ENCODE measurements around the gene MATCAP1.

MATCAP1 gene

DNA sequence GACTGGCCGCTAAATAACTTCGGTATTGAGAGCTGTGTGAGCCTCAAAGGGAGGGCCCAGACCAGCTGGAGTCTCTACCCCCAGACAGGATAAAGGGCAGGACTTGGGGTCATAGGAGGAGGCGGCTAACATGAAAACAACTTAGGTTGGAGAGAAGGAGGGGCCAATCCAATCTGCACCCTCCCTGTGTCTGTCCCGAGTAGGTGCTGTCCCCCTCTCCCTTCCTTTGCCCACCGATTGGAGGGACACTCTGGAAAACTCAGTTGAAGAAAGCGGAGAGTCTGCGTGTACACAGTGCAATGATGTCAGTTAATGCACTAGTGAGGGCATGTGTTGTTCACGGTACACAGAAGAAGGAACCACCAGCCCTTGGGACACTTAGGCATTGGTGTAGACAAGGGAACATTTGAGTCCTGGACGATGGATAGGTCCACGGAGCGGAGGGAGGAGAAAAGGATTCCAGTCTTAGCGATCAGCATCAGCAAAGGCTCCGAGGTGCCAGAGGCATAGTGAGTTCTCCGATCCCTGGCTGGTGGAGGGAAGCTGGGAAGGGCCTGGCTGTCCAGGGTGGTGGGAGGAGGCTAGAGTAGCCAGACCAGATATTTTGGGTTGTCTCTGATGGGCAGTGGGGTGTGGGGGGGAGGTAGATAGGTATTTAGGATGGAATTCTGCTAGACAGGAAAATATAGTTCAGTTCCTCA lies 12.7 kb downstream of the MATCAP1 start:
- no peak for DNase-seq

DNA sequence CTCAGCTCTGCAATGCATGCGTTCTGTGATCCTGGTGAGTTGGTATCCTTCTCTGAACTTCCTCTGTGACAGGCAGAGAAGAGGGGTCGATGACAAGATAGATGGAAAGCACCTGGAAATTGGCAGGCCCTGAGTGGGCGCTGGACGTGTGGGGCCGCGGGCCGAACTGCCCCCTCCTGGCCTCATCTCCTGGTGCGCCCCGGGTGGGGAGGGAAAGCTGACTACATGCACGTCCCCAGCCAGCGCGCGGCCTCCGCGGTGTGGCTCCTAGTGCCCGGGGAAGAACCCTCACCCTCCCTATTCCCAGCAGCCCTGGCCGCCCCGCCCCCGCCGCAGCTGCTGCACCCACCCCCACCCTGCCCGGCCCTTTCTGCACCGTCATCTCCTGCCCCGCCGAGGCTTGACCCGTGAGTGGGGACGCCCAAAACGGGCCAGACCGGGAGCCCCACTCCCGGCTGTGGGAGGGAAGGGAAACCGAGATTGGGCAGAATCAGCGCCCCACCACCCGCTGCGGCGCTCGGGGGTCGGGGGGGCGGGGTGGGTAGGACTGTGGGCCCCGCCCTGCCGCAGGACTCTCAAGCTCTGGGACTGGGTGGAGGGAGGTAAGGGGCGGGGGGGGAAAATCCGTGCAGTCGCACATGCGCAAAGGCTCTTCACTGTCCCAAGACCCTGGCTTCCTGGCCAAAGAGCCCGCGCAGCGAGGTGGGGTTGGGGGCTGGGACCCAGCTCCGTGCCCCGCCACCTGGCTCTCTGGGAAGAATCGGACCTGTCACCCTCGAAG lies 13.4 kb downstream of the MATCAP1 start, which contains the start of gene NOL3:
TSS of gene NOL3 (plus strand) at position 371 of the 781 bp plus-strand sequence.
- peak; percentile 86 for DNase-seq

DNA sequence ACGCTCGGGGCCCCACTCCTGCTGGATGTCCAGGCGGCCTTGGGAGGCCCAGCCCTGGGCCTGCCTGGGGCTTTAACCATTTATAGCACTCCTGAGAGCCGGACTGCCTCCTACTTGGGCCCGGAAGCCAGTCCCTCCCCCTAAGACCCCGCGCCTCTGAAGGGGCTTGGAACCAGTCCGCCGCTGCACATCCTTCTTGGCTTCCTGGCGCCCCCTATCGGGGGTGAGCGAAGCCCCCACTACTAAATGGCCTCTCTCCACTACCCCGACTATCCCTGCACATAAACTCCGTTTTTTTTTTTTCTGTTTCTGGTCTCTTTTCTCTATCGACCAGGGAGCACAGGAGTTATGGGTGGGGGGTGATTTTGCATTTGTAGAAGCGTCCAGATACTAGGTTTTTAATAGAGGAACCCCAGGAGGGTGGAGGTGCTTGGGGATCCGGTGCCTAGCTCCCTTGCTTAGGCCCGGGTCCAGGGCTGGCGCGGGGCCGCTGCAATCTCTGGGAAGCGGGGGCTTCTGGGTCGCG lies 14.1 kb downstream of the MATCAP1 start:
- no peak for DNase-seq

DNA sequence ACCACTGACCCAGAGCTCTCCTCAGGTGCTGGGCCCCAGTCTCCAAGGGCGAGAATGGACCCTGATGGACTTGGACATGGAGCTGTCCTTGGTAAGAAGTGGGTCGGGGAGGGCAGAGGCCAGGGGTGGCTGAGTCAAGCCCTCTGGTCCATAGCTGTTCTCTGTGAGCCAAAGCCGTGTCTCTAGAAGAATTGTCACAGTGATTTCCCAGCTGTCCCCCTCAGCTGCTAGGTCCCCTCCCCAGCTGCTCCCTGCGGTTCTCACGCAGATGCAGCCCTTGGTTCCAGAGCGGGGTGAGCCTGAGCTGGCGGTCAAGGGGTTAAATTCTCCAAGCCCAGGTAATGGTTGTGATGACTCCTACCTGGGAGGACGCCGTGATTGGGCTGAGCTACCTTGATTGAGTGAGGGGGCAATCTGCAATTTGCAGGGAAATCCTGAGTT lies 14.7 kb downstream of the MATCAP1 start:
- no peak for DNase-seq

DNA sequence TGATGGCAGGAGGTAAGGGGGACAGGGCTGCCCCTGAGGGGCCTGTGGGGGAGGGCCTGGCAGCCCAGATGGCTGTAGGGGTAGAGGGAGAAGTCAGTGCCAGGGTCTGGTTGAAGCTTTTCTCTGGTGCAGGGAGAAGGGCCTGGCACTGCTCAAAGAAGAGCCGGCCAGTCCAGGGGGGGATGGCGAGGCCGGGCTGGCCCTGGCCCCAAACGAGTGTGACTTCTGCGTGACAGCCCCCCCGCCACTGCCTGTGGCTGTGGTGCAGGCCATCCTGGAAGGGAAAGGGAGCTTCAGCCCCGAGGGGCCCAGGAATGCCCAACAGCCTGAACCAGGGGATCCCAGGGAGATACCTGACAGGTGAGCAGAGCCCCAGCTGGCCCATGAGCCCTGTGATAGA lies 16.2 kb downstream of the MATCAP1 start:
- DNase-seq = no peak

DNA sequence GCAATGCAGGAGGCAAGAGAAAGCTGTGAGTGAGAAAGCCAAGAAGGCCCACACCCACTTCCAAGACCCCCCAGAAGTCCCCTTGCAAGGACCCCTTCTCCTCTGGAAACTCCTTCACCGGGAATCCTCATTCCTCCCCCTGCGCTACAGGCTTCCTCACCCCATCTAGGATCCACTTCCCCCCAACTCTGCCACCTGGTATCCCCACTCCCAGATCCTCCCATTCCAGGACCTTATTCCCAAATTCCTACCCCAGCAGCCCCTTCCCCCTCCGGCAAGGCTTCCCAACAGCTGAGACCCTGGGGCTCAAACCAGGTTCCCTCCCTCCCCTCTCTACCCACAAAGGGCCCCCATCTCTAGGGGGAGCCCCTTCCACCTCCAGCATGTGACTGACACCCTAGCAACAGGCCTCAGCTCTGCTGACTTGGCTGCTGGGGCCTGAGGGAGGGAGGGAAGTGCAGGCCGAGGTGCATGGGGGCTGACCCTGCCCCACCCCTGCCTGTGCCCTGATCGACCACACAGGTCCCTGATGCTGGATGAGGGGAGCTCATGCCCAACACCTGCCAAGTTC lies 17.1 kb downstream of the MATCAP1 start:
- no peak for DNase-seq

DNA sequence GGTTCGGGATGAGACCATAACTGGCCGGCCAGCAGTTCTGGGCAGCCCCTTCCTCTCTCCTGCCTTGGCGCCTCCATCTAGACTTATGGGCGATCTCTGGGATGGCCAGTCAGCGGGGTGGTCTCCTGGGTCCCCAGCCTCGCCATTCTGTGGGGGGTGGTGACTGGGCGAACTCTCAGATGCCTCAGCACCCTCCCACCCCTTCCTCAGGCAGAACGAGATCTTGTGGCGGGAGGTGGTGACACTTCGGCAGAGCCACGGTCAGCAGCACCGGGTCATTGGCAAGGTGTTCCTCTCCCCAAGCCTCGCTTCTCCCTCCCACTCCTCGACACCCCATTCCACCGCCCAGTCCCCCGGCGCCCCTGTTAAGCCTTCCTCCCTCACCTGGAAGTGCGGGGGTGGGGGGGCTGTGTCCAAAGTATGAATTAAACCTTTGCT lies 17.6 kb downstream of the MATCAP1 start:
- no peak for DNase-seq

DNA sequence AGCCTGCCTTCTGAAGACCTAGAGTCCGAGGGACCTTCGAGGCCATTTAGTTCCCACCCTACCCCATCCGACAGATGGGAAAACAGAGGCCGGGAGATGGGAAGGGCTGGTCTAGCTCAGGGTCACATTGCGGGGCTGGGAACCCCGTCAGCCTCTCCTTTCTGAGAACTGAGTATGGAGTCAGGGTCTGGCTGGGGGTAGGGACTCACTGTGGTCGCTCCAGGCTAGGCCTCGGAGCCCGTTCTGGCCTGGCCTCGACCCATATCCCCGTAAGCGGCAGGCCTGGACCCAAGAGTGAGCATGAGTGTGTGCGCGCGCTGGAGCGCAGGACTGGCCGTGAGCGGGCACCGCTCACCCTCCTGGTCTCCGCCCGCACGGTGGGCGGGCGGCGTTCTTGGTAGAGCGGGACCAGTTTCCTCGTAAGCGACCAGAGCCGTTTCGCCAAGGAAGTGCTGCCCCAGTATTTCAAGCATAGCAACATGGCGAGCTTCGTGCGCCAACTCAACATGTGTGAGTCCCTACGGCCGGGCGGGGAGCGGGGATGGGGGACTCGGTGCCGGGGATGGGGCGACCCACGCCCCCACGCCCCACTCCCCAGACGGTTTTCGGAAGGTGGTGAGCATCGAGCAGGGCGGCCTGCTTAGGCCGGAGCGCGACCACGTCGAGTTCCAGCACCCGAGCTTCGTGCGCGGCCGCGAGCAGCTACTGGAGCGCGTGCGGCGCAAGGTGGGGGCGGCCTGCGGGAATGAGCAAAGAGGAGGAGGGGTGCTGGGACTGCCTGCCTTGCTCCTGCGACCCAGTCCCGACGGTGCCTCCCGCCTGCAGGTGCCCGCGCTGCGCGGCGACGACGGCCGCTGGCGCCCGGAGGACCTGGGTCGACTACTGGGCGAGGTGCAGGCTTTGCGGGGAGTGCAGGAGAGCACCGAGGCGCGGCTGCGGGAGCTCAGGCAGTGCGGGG lies 18.4 kb downstream of the MATCAP1 start:
- no peak for DNase-seq

DNA sequence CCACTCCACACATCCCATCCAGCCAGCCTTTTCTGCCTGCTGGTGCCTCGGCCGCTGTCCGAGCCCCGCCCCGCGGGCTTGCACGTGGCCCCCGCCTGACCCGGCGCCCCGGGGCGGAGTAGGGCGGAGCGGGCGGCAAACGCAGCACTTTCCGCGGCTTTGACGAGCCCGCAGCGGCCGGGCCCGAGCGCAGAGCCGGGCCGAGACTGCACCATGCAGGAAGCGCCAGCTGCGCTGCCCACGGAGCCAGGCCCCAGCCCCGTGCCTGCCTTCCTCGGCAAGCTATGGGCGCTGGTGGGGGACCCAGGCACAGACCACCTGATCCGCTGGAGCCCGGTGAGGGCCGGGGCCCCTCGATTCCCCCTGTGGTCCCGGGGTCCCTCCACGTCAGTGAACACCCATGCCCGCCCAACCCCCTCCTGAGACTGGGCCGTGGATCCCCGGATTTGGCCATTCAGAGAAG lies 19.1 kb downstream of the MATCAP1 start, which contains the start of gene HSF4:
TSS of gene HSF4 (plus strand) at position 147 of the 463 bp plus-strand sequence. CDS start at position 214, 67 bp downstream.
- no peak for DNase-seq

DNA sequence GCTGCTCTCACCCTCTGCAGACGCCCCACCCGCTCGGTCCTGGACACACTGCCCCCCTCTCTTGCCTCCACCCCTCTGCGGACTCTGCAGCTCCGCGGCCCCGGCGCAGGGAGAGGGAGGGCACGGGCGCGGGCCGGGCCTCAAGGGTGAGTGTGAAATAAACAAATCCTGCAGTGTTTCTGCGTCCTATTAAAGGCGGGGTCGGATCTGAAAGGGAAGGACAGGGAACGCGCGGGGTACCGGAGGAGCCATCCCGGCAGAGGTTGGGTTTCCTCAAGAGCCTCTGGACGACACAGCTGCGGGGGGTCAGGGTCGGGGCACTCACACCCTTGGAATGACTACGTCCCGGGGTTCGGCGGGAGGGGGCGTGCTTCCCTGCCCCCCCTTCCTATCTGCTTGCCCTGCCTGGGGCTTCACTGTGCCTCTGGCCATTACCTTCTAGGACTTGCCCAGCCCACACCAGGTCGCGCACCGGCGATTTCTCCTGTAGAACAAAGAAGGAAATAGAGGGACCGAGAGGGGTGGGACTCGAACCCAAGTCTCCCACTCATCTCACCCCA lies 19.7 kb downstream of the MATCAP1 start:
- DNase-seq = no peak

DNA sequence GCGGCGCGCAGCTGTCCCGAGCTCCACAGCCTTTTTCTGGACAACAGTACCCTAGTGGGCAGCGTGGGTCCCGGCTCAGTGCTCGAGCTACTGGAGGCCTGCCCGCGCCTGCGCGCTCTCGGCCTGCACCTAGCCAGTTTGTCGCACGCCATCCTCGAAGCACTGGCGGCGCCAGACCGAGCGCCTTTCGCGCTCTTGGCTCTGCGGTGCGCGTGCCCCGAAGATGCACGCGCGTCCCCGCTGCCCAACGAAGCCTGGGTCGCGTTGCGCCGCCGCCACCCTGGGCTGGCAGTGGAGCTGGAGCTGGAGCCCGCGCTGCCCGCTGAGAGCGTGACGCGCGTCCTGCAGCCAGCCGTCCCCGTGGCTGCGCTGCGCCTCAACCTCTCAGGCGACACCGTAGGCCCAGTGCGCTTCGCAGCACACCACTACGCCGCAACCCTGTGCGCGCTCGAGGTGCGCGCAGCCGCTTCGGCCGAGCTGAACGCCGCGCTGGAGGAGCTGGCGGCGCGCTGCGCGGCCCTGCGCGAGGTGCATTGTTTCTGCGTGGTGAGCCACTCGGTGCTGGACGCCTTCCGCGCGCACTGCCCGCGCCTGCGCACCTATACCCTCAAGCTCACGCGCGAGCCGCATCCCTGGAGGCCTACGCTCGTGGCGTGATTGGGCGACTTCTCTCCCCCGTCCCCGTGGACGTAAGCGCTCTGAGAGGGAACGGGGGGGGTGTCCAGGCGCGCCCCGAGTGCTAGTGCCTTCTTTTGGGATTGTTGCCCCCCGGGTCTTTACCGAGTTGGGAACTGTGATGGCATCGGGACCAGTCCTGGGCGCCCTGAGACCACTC lies 20.4 kb downstream of the MATCAP1 start:
- no peak for DNase-seq

DNA sequence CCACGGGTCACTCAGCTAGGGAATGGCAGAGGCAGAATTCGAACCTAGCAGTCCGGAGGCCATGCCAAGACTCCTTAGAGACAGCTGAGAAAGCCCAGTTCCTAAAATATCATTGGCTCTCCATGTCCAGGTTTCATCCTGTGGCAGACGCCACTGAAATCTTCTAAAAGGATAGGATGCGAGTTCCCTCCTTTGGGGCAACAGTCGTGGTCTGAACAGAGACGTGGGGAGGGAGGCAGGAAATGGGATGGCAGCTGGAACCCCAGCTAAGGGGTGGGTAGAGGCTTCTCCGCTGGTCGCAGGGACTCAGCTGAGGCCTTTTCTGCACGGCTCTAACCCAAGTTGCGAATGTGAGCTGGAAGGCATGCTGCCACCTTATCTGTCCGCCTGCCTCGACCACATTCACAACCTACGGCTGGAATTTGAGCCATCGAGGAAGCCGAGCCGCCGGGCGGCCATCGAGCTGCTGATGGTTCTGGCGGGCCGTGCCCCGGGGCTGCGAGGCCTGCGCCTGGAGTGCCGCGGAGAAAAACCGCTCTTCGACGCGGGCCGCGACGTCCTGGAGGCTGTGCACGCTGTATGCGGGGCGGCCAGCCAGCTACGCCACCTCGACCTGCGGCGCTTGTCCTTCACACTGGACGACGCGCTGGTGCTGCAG lies 21.1 kb downstream of the MATCAP1 start:
- DNase-seq = no peak

DNA sequence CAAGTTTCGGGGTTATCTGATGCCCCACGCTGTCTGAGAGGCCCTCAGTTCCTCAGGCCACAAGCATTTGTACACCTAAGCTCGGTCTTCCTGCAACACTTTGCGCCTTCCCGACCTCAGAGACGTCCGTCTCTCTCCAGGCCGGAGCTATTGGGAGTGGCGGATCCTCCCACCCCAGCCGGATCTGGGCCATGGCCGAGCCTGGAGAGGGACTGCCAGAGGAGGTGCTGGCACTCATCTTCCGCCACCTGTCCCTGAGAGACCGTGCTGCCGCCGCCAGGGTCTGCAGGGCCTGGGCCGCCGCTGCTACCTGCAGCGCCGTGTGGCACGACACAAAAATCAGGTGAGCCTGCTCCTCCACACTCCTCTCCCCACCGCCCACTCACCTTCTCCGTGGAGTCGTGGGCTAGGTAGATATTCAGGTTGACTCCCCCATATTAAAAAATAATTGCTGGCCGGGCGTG lies 22.1 kb downstream of the MATCAP1 start:
- no peak for DNase-seq

DNA sequence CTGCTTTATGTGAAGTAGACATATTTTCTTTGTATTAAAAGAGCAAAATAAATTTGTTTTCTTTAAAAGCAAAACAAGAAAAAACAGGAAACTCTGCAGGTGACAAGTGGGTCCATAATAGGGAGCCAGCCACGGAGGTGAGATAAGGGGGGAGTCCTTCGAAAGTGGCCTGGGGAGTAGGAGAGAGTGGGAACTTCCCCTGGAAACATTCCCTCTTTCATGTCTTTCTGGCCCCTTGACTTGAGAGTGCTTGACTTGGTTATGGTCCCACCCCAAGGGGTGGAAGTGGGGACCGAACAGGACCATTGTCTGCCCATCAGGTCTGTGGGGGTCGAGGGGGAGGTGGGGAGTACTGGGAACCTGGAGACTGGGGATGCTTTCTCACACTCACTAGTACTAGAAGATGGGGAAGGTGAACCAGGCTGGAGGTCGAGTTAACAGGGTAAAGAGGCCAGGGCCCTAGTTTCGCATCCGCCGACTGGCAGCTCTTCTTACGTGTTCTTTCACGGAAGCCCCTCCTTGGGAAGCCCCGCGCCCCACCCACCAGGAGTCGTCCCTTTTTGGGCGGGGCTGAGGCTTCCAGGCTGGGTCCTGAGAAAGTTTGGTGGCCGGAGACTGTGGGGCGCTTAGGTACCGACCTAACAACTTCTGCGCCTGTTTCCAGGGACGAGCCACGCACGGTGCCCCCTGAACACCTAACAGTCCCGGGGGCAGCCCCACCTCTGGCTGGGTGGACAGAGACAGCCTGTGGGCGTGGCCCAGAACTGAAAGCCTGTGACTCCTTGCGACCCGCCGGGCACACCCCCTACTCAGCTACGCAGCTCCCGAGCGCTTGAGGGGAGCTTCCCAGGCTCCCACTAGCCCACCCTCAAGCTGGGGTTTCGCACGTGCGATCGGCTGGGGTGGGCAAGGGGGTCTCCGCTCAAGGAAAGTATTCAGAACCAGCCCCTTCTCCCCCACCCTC lies 24.8 kb downstream of the MATCAP1 start:
- DNase-seq = peak; percentile 49

DNA sequence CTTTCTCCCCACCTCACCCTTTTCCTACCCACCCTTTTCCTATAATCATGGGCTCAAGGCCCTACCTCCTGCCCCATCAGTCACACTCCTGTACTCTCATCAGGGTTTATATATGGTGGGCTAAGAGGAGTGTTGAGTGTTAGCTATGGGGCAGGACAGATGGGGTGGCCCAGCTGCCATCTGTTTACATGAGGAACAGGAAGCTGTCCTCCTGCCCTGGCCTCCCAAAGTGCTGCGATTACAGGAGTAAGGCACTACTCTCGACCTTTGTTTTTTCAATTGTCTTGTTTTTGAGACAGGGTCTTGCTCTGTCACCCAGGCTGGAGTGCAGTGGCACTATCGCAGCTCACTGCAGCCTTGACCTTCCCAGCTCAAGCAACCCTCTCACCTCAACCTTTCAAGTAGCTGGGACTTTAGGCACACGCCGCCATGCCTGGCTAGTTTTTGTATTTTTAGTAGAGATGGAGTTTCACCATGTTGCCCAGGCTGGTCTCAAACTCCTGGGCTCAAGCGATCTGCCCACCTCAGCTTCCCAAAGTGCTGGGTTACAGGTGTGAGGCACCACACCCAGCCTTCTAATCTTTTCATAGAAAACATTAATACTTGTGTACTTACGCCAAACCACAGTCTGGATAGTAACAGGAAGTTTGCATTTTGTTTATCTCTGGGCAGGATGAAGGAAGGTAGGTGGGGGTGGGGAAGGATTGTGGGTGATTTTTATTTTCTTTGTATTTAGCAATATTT lies 25.7 kb downstream of the MATCAP1 start:
- DNase-seq = no peak

DNA sequence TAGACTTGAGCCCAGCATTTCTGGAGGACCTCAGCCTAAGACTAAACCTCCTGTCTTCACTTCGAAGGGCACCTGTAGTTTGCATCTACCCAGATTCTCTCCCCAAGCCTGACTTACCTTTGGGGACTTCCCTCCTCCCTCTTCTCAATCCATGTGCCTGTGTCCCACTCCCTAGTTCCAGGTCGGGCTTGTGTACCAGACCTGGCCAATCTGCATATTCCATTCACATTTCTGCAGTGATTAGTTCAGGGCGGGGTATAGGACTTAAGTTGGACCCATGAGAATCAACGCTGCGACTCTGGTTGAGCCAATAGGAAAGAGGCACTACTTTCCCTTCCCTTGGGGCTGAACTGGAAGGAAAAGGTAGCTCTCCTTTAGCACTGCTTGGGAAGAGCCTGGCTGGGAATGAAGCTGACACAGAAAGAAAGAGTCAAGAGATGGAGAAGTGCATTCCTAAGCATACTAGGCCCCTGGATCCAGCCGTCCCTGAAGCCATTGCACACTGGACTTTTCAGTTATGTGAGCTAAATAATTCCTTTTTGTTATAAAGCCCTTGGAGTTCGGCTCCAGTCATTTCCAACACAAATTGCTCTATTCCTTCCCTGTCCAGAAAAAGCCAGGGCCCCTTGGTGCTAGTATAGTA lies 26.5 kb downstream of the MATCAP1 start:
- DNase-seq = no peak

DNA sequence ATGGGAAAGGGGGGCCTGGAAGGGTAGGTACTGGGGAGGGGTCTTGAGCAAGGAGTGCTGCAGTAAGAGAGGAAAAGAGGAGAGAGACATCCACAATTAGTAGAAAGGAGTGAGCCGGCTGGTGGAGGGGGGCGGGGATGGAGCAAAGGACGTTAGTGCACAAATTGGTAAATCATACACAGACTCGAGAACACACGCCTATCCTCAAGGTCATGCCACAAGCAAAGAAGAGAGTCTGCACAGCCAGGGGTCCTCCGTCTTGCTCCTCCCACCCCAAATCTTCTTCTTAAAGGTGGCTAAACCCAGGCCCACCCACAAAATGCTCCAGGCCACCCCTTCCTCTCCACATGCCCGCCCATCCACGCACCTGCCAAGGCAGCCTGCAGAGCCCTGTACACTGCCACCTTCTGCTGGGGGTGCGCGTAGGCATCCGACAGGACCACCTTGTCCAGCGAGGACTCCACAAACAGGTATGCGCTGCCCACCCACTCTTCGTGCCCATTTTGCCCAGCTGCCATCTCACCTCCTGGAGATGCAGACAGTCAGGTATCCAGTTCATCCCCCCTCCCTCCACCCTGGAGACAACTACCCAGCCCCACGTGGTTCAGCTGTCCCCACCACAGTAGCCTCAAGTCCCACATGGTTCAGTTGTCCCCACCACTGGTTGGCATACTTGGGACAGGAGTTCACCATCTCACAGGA lies 27.5 kb downstream of the MATCAP1 start:
- DNase-seq = no peak

Measured in fibroblast of skin of back (primary cell).